Left ventricle myocardium inferior (tissue), 1 donor: ENCODE measurements around the gene ETV7. TPM values are rescaled to one million over a fixed set of nuclear protein-coding genes. Genes with fewer than 3 reads are reported as not detected.

Experiments
- DNase-seq: peaks from one replicate; pipeline ENCODE4 v3.0.0-alpha.2; 2020
- H3K27ac ChIP-seq: fragments of 200-600 bp; replicated peaks from 2 replicates; pipeline ENCODE4 v1.8.0; 2021
- H3K27me3 ChIP-seq: fragments of 200-600 bp; 2 replicates; pipeline ENCODE4 v1.8.0; 2021; ENCODE audit warnings: low read depth
- H3K36me3 ChIP-seq: fragments of 200-600 bp; 2 replicates; pipeline ENCODE4 v1.8.0; 2021
- H3K4me1 ChIP-seq: fragments of 200-600 bp; 2 replicates; pipeline ENCODE4 v1.8.0; 2021
- H3K4me3 ChIP-seq: fragments of 200-600 bp; 2 replicates; pipeline ENCODE4 v1.8.0; 2021; ENCODE audit warnings: mild to moderate bottlenecking, moderate library complexity
- H3K9me3 ChIP-seq: fragments of 200-600 bp; replicated peaks from 2 replicates; pipeline ENCODE4 v1.8.0; 2021
- intact Hi-C: fragments of 100-400 bp; cut with micrococcal nuclease; formaldehyde crosslinking; loops from one replicate; pipeline ENCODE4 v1.11.0; 2022
- total RNA-seq: library from RNA; stranded (reverse); fragmentation: NEBNext Ultra II Directional; extraction: Animal tissue kit (Norgen Biotek cat#: 25700); gene quantifications from one replicate; pipeline ENCODE4 v1.2.1, GENCODE V29; 2021
- TF ChIP-seq, protein P1 (sequence below): fragments of 200-600 bp; IDR thresholded peaks from 2 replicates; pipeline ENCODE4 v1.8.0; 2021; ENCODE audit warnings: antibody characterized with exemption, mild to moderate bottlenecking, borderline replicate concordance
- donor health status: DM: no; HTN: yes; CAD: no; lungs with severe emphysema.

ETV7 gene
- total RNA-seq, 1 donor from 2014 or later = not detected

DNA sequence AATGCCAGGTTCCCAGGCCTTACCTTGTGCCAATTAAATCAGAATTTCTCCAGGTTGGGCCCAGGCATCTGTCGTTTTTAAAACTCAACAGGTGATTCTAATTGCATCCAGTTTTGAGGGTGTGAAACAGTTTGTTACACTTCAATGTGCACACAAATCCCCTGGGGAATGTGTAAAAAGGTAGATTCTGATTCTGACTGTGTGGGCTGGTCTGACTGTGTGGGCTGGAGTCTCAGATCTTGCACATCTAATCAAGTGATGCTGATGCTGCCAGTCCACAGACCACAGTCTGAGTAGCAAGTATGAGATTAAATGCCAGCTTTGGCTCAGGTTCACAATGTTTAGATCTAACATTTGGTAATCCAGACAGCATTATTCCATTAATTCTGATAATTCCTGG lies 12.5 kb upstream of the ETV7 start:
- intact Hi-C loops = no loop called here
- Histone ChIP-seq H3K36me3 (no peaks in the 10 kb centered on the region), H3K27ac (no peak overlapping the region), H3K4me1 (no peaks in the 10 kb centered on the region), H3K27me3 (peaks cover 7% of the 10 kb centered on the region), H3K9me3 (peaks cover 4% of the 10 kb centered on the region), H3K4me3 (no peak overlapping the region)
- TF ChIP-seq, protein P1, sequence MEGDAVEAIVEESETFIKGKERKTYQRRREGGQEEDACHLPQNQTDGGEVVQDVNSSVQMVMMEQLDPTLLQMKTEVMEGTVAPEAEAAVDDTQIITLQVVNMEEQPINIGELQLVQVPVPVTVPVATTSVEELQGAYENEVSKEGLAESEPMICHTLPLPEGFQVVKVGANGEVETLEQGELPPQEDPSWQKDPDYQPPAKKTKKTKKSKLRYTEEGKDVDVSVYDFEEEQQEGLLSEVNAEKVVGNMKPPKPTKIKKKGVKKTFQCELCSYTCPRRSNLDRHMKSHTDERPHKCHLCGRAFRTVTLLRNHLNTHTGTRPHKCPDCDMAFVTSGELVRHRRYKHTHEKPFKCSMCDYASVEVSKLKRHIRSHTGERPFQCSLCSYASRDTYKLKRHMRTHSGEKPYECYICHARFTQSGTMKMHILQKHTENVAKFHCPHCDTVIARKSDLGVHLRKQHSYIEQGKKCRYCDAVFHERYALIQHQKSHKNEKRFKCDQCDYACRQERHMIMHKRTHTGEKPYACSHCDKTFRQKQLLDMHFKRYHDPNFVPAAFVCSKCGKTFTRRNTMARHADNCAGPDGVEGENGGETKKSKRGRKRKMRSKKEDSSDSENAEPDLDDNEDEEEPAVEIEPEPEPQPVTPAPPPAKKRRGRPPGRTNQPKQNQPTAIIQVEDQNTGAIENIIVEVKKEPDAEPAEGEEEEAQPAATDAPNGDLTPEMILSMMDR = no peak
- DNase-seq = no peak

DNA sequence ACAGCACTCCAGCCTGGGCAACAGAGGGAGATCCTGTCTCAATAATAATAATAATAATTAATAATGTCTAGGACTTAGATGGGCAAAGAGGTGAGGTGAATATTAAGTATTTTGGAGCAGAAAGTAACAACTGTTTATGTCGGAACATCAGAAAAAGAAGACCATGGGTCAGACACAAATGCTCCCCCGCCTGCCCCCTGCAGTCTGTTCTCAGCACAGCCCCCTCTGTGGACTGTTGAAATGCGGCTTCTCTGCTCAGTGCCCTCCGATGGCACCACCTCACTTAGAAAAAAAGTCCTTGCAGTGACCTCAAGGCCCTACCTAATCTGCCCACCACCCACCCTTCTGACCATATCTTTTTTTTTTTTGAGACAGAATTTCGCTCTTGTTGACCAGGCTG lies 5.2 kb upstream of the ETV7 start:
- Histone ChIP-seq H3K27ac (no peak overlapping the region), H3K36me3 (no peaks in the 10 kb centered on the region), H3K27me3 (peaks cover 6% of the 10 kb centered on the region), H3K9me3 (no peaks in the 10 kb centered on the region), H3K4me3 (no peak overlapping the region), H3K4me1 (peaks cover 6% of the 10 kb centered on the region)
- no peak for DNase-seq
- TF ChIP-seq, protein P1 = no peak
- intact Hi-C loops = no loop called here

DNA sequence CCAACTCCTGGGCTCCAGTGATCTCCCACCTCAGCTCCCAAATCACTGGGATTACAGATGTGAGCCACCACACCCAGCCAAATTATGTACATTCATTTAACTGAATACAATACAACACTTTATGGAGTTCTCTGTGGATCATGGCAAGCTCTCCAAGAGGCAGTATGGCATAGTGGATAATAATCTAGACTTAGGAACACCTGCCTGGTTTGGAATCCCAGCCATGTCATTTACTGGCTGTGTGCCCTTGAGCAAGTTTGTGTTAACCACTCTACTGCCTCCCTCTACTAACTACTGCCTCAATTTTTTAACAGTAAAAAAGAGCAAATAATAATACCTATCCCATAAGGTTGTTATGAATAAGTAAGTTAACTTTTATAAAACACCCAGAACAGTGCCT lies 1.9 kb upstream of the ETV7 start:
- peaks cover 36% of the 10 kb centered on the region for H3K27me3 ChIP-seq
- intact Hi-C loops = no loop called here
- H3K9me3 ChIP-seq = no peaks in the 10 kb centered on the region
- TF ChIP-seq, protein P1 = no peak
- H3K27ac ChIP-seq = no peak overlapping the region
- no peak overlapping the region for H3K4me3 ChIP-seq
- DNase-seq = no peak
- peaks cover 25% of the 10 kb centered on the region for H3K4me1 ChIP-seq
- H3K36me3 ChIP-seq = no peaks in the 10 kb centered on the region

DNA sequence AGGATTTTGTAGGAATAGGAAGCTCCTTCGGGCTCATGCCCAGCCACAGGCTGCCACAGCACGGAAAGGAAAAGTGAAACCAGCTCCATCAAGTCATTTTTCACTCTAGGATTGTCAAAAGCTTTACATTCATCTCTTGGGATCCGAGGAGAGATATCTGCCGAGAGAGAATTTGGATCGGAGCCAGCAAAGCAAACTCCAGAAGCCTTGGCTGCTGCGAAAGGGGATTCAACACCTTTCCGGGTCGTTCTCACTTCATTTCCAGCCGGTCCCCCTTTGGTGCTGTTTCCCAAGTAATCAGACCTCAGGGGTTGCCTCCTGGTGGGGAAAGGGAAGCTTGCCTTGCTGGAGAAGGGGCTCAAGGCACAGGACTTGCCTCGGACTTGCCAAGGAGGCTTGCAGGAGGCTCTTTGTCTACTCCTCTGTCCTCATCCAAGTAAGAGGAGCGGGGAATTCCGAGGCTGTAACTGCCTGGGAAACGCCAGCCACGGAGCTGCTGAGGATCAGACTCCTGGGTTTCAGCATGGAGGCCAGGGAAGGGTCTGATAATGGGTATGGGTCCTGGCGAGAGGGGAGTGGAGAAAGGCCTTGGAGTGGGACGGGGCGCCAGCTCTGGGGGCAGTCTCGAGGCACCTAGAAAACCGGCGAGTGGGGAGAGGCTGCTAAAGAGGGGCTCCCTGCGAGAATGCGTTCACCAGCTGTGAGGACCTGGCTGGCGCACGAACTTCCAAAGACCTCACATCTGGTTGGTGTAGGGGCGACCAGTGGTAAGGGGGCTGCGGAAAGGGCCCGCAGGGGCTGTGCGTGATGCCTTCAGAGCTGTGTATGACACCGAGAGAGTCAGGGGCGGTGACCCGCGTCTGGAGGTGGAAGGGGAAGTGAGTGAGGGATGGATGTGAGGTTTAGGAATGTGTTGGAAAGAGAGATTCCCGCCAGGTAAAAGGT lies 702 bp downstream of the ETV7 start:
- DNase-seq = no peak
- H3K27me3 ChIP-seq = peaks cover 44% of the 10 kb centered on the region
- TF ChIP-seq, protein P1 = peak; percentile 27
- intact Hi-C loops = no loop called here
- no peaks in the 10 kb centered on the region for H3K9me3 ChIP-seq
- H3K36me3 ChIP-seq = no peaks in the 10 kb centered on the region
- H3K4me1 ChIP-seq = peaks cover 25% of the 10 kb centered on the region
- H3K4me3 ChIP-seq = peak overlapping the region; percentile 73
- peak overlapping the region; percentile 1 for H3K27ac ChIP-seq

DNA sequence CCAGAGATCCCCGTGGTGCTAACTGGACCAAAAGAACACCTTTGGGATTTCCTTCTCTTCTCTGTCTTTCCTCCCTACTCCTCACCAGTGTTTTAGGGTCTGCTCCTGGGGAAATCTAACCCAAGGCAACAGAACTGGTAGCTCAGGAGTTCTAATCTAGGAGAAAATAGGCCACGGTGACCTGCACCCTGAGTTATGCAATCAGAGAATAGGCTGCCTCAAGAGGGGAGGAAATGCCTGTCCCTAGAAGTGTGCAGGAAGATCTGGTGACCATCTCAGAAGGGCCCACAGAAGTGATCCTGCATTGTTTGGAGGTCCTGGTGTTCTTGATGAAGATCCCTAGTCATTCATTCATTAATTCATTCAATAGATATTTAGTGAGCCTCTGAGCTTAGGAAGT lies 3.4 kb downstream of the ETV7 start:
- no peaks in the 10 kb centered on the region for H3K36me3 ChIP-seq
- H3K9me3 ChIP-seq = no peaks in the 10 kb centered on the region
- TF ChIP-seq, protein P1 = no peak
- H3K4me1 ChIP-seq = peaks cover 25% of the 10 kb centered on the region
- DNase-seq = no peak
- intact Hi-C loops = no loop called here
- H3K27me3 ChIP-seq = peaks cover 44% of the 10 kb centered on the region
- no peak overlapping the region for H3K27ac ChIP-seq
- H3K4me3 ChIP-seq = no peak overlapping the region
